ENCODE measurements around the gene CTSA.
A peak's percentile ranks its signal among the peaks of the same experiment; 100 is the strongest.
"Not testable (repeated sequence)": the region's sequence is repeated elsewhere in the genome, so short reads cannot be mapped to it uniquely, and the experiment has no call there.

CTSA gene

DNA sequence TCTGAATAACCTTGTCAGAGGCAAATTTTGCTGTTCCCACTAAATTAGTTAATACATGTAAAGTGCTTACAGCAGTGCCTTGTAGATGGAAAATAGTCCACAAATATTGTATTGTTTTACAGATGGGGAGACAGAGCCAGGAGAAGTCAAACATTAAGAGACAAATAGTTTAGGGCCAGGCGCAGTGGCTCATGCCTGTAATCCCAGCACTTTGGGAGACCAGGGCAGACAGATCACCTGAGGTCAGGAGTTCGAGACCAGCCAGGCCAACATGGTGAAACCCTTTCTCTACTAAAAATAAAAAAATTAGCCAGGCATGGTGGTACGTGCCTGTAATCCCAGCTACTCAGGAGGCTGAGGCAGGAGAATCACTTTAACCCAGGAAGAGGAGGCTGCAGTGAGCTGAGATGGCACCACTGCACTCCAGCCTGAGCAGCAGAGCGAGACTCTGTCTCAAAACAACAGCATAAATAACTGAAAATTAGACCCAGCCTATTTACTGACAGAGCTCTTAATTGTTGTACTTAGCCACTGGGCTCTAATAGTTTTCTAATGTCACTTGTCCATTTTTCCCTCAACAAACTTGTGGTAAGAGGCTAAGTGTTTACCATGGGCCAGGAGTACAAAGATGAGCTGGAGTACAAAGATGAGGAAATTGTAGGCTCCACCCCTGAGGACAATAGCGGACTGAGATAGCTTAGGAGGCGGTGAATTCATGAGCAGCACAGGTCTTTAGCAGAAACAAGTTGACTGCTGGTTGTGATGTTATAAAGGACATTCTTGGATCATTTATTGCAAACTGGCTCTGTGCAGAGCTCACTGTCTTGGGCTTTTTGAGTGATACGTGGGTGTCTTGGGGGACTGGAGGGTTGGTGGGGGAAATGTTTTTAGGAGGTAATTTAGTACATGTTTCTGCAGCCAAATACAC, 27.3 kb upstream of the CTSA start:
- no peak for DNase-seq

DNA sequence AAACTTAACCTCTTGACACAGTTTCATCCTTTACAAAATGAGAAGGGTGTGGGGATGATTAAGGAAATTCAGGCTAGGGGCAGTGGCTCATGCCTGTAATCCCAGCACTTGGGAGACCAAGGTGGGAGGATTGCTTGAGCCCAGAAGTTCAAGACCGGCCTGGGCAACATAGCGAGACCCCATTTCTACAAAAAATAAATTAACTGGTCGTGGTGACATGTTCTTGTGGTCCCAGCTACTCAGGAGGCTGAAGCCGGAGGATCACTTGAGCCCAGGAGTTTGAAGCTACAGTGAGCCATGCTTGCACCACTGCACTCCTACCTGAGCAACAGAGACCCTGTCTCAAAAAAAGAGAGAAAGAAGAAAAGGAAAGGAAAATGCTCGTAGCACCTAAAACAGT, 24.7 kb upstream of the CTSA start:
- no peak for DNase-seq

DNA sequence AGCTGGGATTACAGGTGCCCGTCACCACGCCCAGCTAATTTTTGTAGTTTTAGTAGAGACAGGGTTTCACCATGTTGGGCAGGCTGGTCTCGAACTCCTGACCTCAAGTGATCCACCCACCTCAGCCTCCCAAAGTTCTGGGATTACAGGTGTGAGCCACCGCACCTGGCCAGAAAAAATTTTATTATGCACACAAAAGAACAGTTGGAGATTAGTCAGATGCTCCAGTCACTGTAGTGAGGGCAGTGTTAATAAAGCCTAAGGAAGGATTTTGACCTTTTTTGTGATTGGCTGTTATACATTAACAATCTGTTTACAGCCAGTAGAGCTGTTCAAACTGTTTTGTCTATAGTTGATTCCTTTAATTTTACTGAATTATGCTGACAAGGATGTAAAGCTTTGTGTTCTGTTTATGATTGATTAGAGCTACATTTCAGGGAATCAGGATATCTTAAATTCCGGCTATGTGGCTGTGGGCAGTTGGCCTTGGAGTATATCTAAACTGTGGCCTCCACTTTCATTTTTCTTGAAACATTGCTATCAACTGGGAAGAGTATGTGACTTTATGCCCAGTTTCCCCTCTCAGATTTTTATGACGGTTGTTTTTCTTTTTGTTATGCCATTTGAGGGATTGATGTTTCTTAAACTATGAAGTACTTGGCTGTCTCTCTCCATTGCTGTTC, 23.9 kb upstream of the CTSA start:
- no peak for DNase-seq

DNA sequence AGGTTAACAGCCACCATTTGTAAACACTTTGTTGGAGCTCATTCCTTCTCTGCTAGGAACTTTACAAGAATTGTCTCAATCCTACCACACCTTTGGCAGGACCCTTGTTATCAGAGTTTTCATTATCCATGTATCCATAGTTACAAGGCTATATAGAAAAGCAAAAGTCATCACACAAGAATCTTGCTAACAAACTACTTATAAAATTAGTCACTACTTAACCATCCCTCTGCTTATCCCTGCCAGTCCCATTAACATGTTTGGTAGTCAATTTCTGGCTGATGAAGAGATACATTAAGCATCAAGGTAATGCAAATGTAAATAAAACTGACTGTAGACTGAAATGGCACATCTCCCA, 23.3 kb upstream of the CTSA start:
- no peak for DNase-seq

DNA sequence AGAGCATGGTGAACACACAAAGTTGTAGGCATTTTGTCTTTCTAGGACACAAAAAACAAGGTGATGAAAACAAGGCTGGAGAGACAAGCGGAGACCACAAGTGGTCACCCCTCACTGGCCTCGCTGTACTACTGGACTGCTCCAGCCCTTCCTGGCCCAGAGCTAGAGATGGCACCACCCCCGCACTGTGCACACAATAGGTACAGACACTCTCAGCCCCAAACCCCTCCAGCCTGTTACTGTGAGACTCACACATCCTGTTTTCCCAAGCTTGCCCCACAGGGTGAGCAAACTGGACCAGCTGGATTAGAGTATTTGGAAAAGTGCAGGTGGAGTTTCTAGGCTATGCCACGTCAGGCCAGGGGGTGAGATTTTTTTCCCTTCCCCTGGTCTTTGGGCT, 18.5 kb upstream of the CTSA start:
- DNase-seq, result no peak

DNA sequence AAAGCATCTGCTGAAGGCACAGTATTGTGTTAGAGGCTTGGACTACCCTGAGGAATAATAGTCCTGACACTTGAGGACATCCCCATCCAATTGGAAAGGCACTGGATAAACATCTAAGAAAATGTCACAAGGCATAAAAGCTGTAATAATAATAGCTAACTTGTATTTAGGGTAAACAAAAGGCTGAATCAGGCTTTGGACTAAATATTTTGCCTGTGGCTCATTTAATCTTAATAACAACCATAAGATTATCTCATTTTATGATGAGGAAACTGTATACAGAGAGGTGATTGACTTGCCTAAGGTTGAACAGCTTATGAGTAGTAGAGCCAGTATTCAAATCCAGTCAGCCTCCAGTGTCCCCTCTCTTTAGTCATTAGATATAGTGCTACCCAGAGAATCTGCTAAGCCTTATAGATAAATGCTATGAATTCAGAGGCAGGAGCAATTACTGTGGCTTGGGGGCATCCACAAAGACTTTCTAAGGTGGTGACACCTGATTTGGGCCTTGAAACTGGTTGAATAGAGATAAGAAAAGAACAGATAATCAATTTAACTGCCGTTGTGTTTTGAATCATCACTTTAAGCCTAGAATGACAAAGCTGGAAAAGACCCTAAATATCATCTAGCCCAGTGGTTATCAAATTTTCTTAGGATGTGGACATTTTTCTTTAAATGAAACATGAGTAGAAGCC, 17.6 kb upstream of the CTSA start:
- DNase-seq, result no peak

DNA sequence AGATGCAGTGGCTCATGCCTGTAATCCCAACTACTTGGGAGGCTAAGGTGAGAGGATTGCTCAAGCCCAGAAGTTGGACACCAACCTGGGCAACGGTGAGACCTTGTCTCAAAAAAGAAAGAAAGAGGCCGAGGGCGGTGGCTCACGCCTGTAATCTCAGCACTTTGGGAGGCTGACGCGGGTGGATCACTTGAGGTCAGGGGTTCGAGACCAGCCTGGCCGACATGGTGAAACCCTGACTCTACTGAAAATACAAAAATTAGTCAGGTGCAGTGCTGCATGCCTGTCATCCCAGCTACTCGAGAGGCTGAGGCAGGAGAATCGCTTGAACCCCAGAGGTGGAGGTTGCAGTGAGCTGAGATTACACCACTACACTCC, 17.0 kb upstream of the CTSA start:
- not testable (repeated sequence) for DNase-seq

DNA sequence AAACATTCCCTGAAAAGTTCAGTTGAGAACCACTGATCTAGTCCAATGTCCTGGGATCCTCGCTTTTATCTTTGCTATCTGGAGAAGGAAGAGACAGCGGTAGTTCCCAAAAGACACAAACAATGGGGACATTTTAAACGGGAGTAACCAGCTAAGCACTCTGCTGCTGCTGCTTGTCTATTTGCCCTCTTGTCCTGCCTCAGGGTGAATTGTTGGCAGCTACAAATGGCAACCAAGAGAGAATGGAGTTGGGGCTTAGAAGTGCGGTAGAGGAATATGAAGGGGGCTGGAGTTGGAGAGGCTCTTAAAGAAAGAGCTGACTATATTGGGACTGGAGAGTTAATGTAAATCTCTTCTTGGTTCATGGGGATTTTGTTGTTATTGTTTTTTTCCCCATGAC, 16.6 kb upstream of the CTSA start:
- DNase-seq, result no peak

DNA sequence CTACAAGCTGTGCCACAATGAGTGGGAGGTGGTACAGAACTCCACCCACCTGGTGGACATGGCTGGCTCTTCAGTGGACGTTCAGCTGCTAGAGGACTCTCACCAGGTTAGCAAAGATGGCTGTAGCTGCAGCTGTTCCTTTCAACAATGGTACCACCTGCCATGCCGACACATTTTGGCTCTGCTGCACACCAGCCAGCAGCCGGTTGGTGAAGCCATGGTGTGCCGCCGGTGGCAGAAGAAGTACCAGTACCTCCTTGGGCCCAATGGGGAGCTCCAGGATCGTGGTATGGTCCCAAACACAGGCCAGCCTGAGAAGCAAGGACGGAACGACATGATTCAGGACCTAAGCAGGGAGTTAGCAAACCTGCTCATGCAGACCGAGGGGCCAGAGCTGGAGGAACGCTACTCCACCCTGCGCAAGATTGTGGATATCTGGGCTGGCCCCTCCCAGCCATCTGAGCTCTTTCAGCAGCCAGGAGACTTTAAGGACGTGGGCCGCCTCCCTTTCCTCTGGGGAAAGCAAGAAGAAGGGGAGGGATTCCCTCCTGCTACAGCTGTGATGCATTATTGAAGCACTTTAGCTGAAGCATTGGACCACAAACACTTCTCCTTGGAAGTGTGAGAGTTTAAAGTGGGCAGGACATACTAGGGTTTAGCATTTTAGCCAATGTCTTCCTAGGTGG, 12.9 kb upstream of the CTSA start:
- no peak for DNase-seq

DNA sequence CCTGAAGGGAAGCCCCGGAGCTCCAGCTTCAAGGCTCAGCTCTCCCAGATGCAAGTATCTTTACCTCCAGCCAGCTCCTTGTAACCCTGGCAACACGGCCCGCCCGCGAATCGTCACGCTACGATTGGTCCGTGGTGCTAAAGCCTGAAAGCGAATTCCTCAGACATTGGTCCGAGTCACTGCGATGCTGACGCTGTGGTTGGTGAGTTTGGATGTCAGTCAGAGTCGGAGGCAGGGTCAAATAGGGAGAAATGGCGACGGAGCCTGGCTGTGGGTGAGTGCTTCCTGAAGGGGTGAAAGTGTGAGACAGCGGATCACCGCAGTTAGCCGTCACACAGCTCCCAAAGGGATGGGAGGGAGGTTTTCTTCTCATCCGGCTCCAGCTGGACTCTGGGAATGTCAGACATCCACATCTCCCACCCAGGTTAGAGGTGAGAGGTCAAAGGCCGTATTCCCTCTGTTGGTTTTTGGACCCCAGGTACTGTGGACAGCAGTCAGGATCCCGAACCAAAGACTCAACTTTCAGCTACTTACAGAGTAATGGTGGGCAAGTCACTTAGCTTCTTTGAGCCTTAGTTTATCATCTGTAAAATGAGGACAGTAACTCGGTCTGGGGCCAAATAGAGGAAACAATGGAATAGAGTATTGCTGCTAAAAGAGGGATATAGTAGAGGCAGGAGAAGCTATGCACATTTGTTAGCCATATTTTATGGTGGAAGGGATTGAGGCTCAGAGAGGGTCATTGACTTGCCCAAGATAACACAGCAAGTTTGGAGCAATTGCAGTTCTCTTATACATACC, 9.9 kb upstream of the CTSA start, which contains the start of gene ZSWIM1:
ZSWIM1 (plus strand) TSS at position 240 of the 801 bp plus-strand sequence. CDS start 1,366 bp downstream, outside the sequence.
- peak; percentile 64 to 100 (median 97) for DNase-seq

DNA sequence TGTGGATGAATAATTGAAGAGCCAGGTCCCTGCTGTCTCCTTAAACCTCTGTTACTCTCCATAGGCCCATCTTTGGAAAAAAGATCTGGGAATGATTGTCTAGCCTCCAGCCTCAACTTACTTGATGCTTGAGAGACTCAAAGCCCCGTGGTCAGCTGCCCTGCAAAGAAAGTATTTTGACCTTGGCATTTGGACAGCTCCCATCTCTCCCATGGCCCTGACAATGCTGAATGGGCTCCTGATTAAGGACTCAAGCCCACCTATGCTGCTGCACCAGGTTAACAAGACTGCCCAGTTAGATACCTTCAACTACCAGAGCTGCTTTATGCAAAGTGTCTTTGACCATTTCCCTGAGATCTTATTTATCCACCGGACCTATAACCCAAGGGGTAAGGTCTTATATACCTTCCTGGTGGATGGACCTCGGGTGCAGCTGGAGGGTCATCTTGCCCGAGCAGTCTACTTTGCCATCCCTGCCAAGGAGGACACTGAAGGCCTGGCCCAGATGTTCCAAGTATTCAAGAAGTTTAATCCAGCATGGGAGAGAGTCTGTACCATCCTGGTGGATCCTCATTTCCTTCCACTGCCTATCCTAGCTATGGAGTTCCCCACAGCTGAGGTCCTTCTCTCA, 8.6 kb upstream of the CTSA start:
- no peak for DNase-seq

DNA sequence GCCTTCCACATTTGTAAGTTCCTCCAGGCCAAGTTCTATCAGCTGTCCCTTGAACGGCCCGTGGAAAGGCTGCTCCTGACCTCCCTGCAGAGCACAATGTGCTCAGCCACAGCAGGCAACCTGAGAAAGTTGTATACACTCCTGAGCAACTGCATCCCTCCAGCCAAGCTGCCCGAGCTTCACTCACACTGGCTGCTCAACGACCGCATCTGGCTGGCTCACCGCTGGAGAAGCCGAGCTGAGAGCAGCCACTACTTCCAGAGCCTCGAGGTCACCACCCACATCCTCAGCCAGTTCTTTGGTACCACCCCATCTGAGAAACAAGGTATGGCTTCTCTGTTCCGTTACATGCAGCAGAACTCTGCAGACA, 8.1 kb upstream of the CTSA start:
- DNase-seq, result no peak

DNA sequence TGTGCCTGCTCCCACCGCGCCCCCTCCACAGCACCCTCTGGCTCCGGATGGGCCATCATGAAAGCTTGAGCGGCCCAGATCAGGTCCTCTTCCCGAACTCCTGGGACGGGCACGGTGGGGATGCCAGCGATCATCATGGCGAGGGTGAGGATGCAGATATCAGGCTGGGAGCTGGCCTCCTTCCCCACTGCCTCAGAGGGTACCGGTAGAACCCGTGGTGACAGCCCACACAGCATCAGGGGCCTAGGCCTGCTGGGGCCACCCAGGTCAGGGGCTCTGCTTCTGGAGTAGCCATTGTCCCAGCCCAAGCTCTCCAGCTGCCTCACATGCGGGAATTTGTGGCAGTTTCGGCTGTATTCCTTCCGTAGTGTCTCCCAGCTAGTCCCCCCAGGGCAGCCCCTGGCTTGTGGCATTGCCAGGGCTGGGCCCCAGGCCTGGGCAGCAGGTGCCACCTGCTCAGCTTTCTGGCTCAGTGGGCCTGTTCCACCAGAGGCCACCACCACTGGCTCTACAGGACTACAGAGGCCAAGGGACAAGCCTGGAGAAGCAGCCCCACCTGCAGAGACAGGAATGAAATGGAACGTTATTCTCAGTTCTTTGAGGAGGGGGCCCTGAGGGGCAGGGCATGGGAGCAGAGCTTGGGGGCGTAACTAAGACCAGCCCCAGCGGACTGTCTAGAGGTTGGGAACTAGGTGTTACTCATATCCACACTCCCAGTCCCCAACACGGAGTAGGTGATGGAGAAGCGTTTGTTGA, 4.4 kb upstream of the CTSA start:
- DNase-seq, result no peak

DNA sequence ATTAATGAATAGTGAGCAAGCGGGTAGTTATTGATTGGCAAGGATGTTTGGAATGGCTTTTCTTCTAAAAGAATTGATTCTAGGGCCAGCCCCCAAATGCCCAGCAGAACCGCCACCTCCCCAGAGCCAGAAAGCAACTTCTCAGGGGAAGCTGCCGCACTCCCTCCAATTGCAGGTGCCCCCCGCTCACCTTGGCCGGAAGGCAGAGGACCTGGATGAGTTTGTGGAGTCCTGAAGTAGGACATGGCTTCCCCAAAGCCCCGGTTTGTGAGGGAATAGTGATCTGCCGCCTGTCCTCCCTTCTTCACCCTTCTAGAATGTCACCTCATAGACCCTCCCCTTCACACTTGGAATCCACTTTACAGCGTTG, 3.8 kb upstream of the CTSA start, which contains the start of gene SPATA25:
SPATA25 (minus strand) TSS at position 277 of the 370 bp plus-strand sequence; CDS start at position 245, 32 bp downstream.
- no peak for DNase-seq

DNA sequence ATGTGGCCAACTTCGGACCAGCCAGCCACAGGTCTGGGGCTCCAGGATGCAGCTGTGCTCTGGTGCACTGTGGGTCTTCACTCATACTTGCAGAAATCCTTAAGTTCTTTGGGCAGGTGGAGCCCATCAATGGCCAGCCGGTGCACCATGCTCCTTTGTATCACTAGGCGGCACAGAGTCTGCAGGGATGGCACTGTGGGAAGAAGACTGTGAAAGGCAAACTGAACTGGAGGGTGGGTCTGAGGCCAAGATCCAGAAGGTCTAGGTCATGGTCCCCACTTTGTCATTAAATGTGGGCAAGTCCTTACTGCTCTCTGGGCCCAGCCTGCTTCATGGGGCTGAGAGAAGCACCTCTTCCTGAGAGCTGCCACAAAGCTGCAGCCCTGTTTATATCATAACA, 2.5 kb upstream of the CTSA start:
- no peak for DNase-seq

DNA sequence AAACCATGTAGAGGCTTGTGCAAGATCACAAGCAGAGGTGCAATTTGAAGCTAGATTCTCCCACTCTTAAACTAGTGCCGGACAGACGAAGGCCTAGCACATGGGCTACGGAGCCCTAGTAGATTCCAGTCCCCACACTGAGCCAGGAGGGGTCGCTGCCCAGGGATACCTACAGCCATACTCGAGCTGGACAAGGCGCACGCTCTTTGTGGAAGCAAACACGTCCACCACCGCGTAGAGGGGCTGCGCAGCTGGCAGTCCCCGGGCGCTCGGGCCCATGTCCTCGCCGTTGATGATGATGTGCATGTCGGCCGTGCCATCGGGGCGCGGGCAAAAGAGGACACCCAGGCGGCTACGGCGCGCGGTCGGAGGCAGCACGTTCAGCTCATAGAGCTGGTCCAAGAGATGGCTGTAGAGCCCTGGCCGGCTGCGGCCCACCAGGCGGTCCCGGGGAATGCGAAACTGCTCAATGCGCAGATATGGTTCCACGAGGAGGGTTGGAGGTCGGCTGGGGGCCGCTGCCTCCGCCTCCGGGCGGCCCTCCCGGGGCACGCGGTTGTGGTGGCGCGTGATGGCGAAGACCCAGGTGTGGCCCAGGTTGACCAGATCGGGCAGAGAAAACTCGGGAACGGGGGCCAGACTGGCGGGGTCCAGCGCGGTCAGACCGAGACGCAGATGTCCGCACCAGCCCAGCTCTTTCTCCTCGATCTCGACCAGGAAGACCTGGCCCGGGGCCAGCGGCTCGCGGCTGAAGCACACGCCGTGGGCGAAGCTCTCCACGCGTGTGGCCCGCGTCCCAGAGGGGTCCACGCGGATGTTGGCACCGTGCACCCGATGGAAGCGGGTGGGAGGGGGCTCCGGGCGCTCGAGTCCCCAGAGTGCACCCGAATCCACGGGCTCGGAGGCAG, 804 bp upstream of the CTSA start:
- DNase-seq, result peak in 49 of 56 donors; percentile 12 to 72 (median 40)

DNA sequence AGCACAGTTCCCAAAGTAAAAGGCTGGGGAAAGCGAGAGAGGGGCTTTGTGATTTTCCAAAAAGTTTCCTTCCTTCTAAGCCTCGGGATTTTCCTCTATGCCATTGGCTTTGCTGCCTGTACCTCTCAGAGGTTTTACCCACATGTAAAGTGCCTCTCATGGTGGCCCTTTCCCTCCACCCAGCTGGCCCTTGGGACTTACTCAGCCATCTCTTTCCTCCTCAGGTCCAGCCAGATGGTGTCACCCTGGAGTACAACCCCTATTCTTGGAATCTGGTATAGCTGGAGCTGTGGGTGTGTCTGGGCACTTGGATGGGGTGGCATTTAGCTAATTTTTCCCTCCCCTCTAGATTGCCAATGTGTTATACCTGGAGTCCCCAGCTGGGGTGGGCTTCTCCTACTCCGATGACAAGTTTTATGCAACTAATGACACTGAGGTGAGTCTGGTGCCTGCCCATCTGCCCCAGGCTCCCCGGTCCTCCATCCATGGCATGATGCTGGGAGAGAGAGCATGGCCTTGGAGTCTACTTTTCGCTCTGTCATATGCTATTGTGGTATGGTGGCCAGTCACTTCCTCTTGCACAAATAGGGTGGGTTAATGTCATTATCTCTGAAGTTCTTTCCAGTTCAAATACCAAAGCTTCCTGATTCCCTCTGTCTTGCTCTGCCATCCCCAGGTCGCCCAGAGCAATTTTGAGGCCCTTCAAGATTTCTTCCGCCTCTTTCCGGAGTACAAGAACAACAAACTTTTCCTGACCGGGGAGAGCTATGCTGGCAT, 1.1 kb downstream of the CTSA start:
- peak in 1 of 56 donors; percentile 7 for DNase-seq
